Endothelial cell (in vitro differentiated cells): Measurements from ENCODE around the gene ALKBH2. TPM values are rescaled to one million over a fixed set of nuclear protein-coding genes. Genes with fewer than 3 reads are reported as not detected.

Experiments used
- DNase-seq: peaks from one replicate; pipeline ENCODE4 v3.0.0; 2021; ENCODE audit warnings: low spot score
- H3K27ac Mint-ChIP-seq: one replicate; pipeline ENCODE4 v1.8.0; 2021; ENCODE audit warnings: mixed read lengths, inconsistent platforms; ENCODE audit not compliant: unreplicated experiment
- H3K27me3 Mint-ChIP-seq: one replicate; pipeline ENCODE4 v1.8.0; 2021; ENCODE audit warnings: mild to moderate bottlenecking, moderate library complexity, mixed read lengths, inconsistent platforms; ENCODE audit not compliant: unreplicated experiment
- H3K36me3 Mint-ChIP-seq: one replicate; pipeline ENCODE4 v1.8.0; 2021; ENCODE audit warnings: mild to moderate bottlenecking, low read depth, mixed read lengths, inconsistent platforms; ENCODE audit not compliant: unreplicated experiment
- H3K4me1 Mint-ChIP-seq: one replicate; pipeline ENCODE4 v1.8.0; 2021; ENCODE audit warnings: mild to moderate bottlenecking, mixed read lengths, inconsistent platforms; ENCODE audit not compliant: unreplicated experiment
- H3K4me3 Mint-ChIP-seq: one replicate; pipeline ENCODE4 v1.8.0; 2021; ENCODE audit warnings: mild to moderate bottlenecking, mixed read lengths, inconsistent platforms; ENCODE audit not compliant: unreplicated experiment
- H3K9me3 Mint-ChIP-seq: one replicate; pipeline ENCODE4 v1.8.0; 2021; ENCODE audit warnings: mixed read lengths, inconsistent platforms; ENCODE audit not compliant: unreplicated experiment
- CTCF ChIP-seq: fragments of 200-600 bp; sonication (generic); IDR thresholded peaks from one replicate; pipeline ENCODE4 v1.5.0; 2021; ENCODE audit warnings: antibody characterized with exemption; ENCODE audit not compliant: unreplicated experiment
- total RNA-seq: library from RNA; stranded (reverse); fragmentation: NEBNext Ultra II Directional; extraction: Animal tissue kit (Norgen Biotek cat#: 25700); gene quantifications from one replicate; pipeline ENCODE4 v1.2.1, GENCODE V29; 2021; ENCODE audit not compliant: unreplicated experiment

The ALKBH2 gene
- total RNA-seq, 1 donor from 2014 or later, result 10.4 TPM

DNA sequence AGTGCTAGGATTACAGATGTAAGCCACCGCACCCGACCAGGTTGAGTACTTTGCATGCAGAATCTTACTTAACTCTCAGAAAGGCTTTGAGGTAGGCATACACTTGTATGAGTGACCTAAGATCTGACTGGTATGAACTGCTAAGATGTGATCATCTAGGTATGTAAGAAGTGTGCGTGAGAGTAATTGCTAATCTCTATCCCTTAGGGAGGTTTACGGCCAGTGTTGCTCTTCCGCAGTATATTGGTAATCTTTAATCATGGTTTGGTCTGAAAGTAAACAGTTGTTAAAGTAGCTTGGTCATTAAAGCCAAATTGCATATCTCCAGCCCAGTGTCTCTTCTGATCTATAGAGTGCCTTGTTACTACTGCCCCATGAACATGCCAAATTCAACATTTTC lies 11.9 kb upstream of the ALKBH2 start:
- peaks cover 1% of the 10 kb centered on the region for H3K27me3 Mint-ChIP-seq
- no peak overlapping the region for H3K27ac Mint-ChIP-seq
- H3K4me3 Mint-ChIP-seq, result peak overlapping the region; percentile 21
- H3K9me3 Mint-ChIP-seq, result no peaks in the 10 kb centered on the region
- no peak for DNase-seq
- TF ChIP-seq CTCF, result no peak
- no peaks in the 10 kb centered on the region for H3K4me1 Mint-ChIP-seq
- peaks cover 32% of the 10 kb centered on the region for H3K36me3 Mint-ChIP-seq

GRCh38 chr12:109102491-109102890 lies 9.2 kb upstream of the ALKBH2 start:
- H3K27ac Mint-ChIP-seq, result no peak overlapping the region
- no peaks in the 10 kb centered on the region for H3K9me3 Mint-ChIP-seq
- peaks cover 1% of the 10 kb centered on the region for H3K27me3 Mint-ChIP-seq
- TF ChIP-seq CTCF, result no peak
- peaks cover 28% of the 10 kb centered on the region for H3K36me3 Mint-ChIP-seq
- DNase-seq, result no peak
- peaks cover 5% of the 10 kb centered on the region for H3K4me1 Mint-ChIP-seq
- peak overlapping the region; percentile 51 for H3K4me3 Mint-ChIP-seq

DNA sequence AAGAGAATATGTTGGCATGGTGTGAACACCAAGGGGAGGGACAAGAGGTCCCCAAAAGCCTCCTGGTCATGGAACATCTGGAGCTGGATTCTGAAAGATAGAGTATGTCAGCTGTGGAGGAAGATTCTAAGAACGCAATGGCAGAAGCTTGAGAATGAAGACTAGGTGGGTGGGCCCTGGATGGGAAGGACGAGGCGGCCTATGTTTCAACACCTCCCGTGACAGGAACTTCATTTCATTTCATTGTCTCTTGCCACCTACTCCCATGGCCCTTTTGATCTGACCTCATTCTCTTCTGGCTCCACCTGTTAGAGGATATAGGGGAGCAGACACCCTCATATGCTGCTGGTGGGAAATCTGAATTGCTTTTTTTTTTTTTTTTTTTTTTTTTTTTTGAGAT lies 7.5 kb upstream of the ALKBH2 start:
- no peaks in the 10 kb centered on the region for H3K27me3 Mint-ChIP-seq
- H3K27ac Mint-ChIP-seq, result no peak overlapping the region
- DNase-seq, result no peak
- no peaks in the 10 kb centered on the region for H3K9me3 Mint-ChIP-seq
- no peak for TF ChIP-seq CTCF
- H3K4me3 Mint-ChIP-seq, result no peak overlapping the region
- peaks cover 5% of the 10 kb centered on the region for H3K4me1 Mint-ChIP-seq
- H3K36me3 Mint-ChIP-seq, result peaks cover 22% of the 10 kb centered on the region

- TF ChIP-seq CTCF, result no peak
- Mint-ChIP-seq H3K27me3 (no peaks in the 10 kb centered on the region), H3K9me3 (no peaks in the 10 kb centered on the region), H3K4me3 (peak overlapping the region; percentile 94), H3K4me1 (peaks cover 5% of the 10 kb centered on the region), H3K36me3 (peaks cover 12% of the 10 kb centered on the region), H3K27ac (no peak overlapping the region)
- no peak for DNase-seq
Observed at GRCh38 chr12:109099431-109100020, 6.3 kb upstream of the ALKBH2 start.

DNA sequence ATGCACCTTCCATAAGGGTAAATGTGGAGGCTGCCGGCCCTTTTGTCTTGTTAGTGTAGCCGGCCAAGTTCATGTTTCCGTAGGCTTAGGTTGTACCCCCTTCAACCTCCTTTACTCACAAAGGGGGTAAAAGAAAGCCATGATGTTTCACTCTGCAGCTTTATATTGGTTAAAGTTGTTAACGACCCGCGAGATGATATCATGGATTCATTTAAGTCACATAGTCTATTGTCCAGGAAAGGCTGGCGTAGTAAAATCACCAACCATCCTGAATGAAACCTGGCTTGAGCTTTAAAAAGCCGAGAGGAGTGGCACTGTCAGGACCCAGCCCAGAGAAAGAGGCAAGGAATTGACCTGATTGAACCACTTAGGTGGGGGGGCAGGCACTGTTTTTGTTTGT lies 5.4 kb upstream of the ALKBH2 start:
- TF ChIP-seq CTCF, result no peak
- Mint-ChIP-seq H3K4me3 (peak overlapping the region; percentile 94), H3K27me3 (peaks cover 1% of the 10 kb centered on the region), H3K9me3 (no peaks in the 10 kb centered on the region), H3K27ac (peak overlapping the region; percentile 27), H3K36me3 (peaks cover 8% of the 10 kb centered on the region), H3K4me1 (peaks cover 8% of the 10 kb centered on the region)
- DNase-seq, result no peak
